Cardiac muscle cell (in vitro differentiated cells and primary cell): ENCODE measurements around the gene FAM3D. TPM values are rescaled to one million over a fixed set of nuclear protein-coding genes. Genes with fewer than 3 reads are reported as not detected.
A peak's percentile ranks its signal among the peaks of the same experiment; 100 is the strongest.

Experiments
- DNase-seq, 2 donors: peaks; one replicate each; pipeline versions ENCODE4 v3.0.0 to v3.0.0-alpha.2; 2010 to 2017; ENCODE audit warnings: low read depth in 1 of 2, low spot score in 1 of 2
- H3K27ac ChIP-seq: fragments of 200-600 bp; sonication (generic); 2 replicates; pipeline ENCODE4 v1.5.1; 2016
- H3K27me3 ChIP-seq: fragments of 200-600 bp; sonication (generic); 2 replicates; pipeline ENCODE4 v1.6.0; 2016; ENCODE audit warnings: control low read depth
- H3K36me3 ChIP-seq: fragments of 200-600 bp; sonication (generic); 2 replicates; pipeline ENCODE4 v1.5.1; 2016; ENCODE audit warnings: control low read depth
- H3K4me1 ChIP-seq: fragments of 200-600 bp; sonication (generic); 2 replicates; pipeline ENCODE4 v1.8.1; 2017; ENCODE audit warnings: low read depth, mild to moderate bottlenecking, mixed run types
- H3K4me3 ChIP-seq: fragments of 200-600 bp; sonication (generic); 2 replicates; pipeline ENCODE4 v1.5.1; 2016; ENCODE audit warnings: mild to moderate bottlenecking
- H3K9me3 ChIP-seq: fragments of 200-600 bp; sonication (generic); 2 replicates; pipeline ENCODE4 v1.5.1; 2017; ENCODE audit warnings: low read depth, mild to moderate bottlenecking, control low read depth
- polyA plus RNA-seq: library from polyadenylated mRNA; unstranded; fragments of >200 nt; fragmentation: Nextera tagmentation; extraction: Ambion mirVana; gene quantifications from 2 replicates; pipeline ENCODE4 v1.2.1, GENCODE V29; 2016
- total RNA-seq: library from RNA; depleted of rRNA; stranded (reverse); fragments of >200 nt; gene quantifications from 2 replicates; pipeline ENCODE4 v1.2.3, GENCODE V29; 2016
- TF ChIP-seq, protein P1 (sequence below): IDR thresholded peaks from 2 replicates; pipeline ENCODE4 v1.5.1; 2012; ENCODE audit warnings: low read depth, mild to moderate bottlenecking, low read length

Gene FAM3D
- total and polyA plus RNA-seq, 2 experiments from 2014 or later, result 1.5 TPM; not detected in 1

DNA sequence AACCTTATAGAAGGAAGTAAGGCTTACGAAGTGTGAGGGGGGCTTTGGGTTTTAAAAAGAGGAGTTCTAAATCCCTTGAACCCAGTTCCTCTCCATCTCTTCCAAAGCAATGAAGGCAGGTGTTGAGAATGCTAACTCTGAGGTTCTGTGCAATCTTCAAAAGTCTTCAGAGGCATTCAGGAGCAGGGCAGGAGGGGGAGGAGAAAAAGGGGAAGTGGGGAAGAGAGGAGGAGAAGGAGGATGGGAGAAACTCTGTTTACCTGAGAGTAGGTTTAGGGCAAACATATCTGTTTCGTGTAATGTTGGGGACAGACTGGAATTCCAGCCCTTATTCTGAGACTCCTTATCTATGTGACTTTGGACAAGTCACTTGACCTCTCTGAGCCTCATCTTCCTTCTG, 36.9 kb downstream of the FAM3D start:
- Histone ChIP-seq H3K4me3 (no peak overlapping the region), H3K27ac (no peak overlapping the region), H3K27me3 (no peaks in the 10 kb centered on the region), H3K9me3 (no peaks in the 10 kb centered on the region), H3K36me3 (no peaks in the 10 kb centered on the region), H3K4me1 (peaks cover 5% of the 10 kb centered on the region)
- TF ChIP-seq, protein P1, sequence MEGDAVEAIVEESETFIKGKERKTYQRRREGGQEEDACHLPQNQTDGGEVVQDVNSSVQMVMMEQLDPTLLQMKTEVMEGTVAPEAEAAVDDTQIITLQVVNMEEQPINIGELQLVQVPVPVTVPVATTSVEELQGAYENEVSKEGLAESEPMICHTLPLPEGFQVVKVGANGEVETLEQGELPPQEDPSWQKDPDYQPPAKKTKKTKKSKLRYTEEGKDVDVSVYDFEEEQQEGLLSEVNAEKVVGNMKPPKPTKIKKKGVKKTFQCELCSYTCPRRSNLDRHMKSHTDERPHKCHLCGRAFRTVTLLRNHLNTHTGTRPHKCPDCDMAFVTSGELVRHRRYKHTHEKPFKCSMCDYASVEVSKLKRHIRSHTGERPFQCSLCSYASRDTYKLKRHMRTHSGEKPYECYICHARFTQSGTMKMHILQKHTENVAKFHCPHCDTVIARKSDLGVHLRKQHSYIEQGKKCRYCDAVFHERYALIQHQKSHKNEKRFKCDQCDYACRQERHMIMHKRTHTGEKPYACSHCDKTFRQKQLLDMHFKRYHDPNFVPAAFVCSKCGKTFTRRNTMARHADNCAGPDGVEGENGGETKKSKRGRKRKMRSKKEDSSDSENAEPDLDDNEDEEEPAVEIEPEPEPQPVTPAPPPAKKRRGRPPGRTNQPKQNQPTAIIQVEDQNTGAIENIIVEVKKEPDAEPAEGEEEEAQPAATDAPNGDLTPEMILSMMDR, result no peak
- no peak for DNase-seq

DNA sequence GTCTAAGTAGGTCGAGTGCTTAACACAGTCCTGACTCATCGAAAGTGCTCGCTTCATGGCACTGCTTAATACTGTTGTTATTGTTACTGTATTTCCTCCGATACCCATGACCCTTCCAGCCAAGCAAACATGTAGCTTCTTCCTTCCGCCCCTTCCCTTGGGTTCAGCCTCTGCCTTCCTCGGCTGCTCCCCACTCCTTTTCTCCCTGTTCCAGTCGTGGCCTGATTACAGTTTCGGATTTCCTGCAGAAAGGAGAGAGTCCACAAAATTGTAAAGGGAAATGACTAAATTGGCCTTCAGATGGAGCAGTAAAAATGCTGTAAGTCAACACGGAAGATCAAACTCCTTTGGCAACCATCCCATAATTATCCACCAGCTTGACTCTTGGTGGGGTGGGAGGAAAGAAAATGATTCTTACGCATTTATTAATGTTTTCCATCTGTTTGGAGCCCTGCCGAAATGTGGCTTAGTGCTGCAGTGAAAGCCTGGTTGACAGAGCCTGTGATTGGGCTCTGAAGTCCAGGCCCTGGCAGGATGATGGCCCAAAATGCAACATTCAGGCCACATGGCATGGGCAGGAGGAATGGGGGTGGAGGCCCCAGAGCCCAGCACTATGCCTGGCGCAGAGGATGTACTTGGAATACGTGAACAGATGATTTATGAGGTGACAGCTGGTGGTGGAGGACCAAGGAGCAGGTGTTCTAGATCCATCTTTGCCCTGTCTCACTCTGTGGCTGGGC, 37.6 kb downstream of the FAM3D start:
- Histone ChIP-seq H3K27ac (no peak overlapping the region), H3K4me1 (peaks cover 5% of the 10 kb centered on the region), H3K27me3 (no peaks in the 10 kb centered on the region), H3K36me3 (no peaks in the 10 kb centered on the region), H3K9me3 (no peaks in the 10 kb centered on the region), H3K4me3 (no peak overlapping the region)
- DNase-seq, result peak in 1 of 2 donors; percentile 95
- TF ChIP-seq, protein P1, result no peak

DNA sequence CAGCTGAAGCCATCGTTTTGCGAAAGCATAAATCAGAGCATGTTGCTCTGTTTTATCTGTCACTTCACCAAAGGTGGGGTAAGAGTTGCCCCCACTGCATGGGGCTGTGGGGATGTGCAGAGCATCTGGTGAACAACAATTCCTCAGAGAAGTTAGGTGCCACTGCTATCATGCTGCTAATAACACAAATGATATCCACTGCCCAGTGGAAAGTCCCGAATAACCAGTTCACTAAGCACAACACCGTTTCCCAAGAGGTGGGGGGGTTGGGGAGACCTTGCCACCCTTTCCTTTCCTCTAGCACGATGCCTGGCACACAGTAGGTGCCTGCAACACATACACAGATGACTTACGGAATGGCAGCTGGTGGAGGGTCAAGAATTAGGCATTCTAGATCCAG, 38.6 kb downstream of the FAM3D start:
- TF ChIP-seq, protein P1, result no peak
- Histone ChIP-seq H3K4me1 (no peaks in the 10 kb centered on the region), H3K27ac (no peak overlapping the region)

DNA sequence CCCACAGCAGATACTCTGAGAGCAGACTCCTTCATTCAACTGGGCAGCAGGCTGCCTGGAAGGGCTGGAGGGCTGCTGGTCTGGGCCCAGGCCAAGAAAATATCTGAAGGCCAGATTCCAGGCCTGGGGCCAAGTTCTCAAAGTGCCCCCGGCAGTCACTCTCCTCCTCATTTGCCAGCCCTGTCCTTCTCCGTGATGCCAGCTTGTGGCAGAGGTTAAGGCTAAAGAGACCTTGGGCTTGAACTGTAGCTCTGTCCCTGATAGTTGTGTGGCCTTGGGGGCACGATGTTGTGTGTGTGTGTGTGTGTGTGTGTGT, 39.0 kb downstream of the FAM3D start:
- H3K27me3 ChIP-seq, result no peaks in the 10 kb centered on the region
- no peak overlapping the region for H3K27ac ChIP-seq
- H3K4me1 ChIP-seq, result peaks cover 3% of the 10 kb centered on the region
- no peak overlapping the region for H3K4me3 ChIP-seq
- DNase-seq, result peak; percentile 34 to 60
- TF ChIP-seq, protein P1, result no peak
- no peaks in the 10 kb centered on the region for H3K9me3 ChIP-seq
- H3K36me3 ChIP-seq, result no peaks in the 10 kb centered on the region

More for the DNA sequence above, 38.6 kb downstream of the FAM3D start:
- DNase-seq, result no peak
- H3K9me3 ChIP-seq, result no peaks in the 10 kb centered on the region
- H3K27me3 ChIP-seq, result no peaks in the 10 kb centered on the region
- no peaks in the 10 kb centered on the region for H3K36me3 ChIP-seq
- no peak overlapping the region for H3K4me3 ChIP-seq

GRCh38 chr3:58626841-58627569, 39.6 kb downstream of the FAM3D start:
- TF ChIP-seq, protein P1, result no peak
- Histone ChIP-seq H3K27me3 (no peaks in the 10 kb centered on the region), H3K27ac (no peak overlapping the region), H3K9me3 (no peaks in the 10 kb centered on the region), H3K4me3 (no peak overlapping the region), H3K4me1 (peaks cover 7% of the 10 kb centered on the region), H3K36me3 (no peaks in the 10 kb centered on the region)
- no peak for DNase-seq
